ENCODE data around the gene MBD2.

GRCh38 chr18:54184836-54185235, 39.6 kb downstream of the MBD2 start:
- TF ChIP-seq CTCF (IDR thresholded peaks at IDR 0.05) (no peak), POLR2A (IDR thresholded peaks at IDR 0.05) (no peak)

All from vagina (tissue), 2 donors.